DOHH2 (cell line): ENCODE results near the gene POLA2.
"Not testable (repeated sequence)": the region's sequence is repeated elsewhere in the genome, so short reads cannot be mapped to it uniquely, and the experiment has no call there.

ENCODE experiments used
- H3F3A ChIP-seq: fragments of 200-600 bp; sonication (generic), shearing (Covaris generic); 2 replicates; pipeline ENCODE4 v1.6.0; 2016; ENCODE audit warnings: antibody characterized with exemption, mild to moderate bottlenecking; ENCODE audit not compliant: control insufficient read depth, insufficient read depth
- H3K27ac ChIP-seq: fragments of 200-600 bp; sonication (generic); 2 replicates; pipeline ENCODE4 v1.5.1; 2014; ENCODE audit warnings: low read depth, mild to moderate bottlenecking, low read length, moderate library complexity
- H3K27me3 ChIP-seq: fragments of 200-600 bp; sonication (generic); 2 replicates; pipeline ENCODE4 v1.6.1; 2014; ENCODE audit warnings: mild to moderate bottlenecking, low read length, mixed read lengths; ENCODE audit not compliant: control insufficient read depth
- H3K36me3 ChIP-seq: fragments of 200-600 bp; sonication (generic); 2 replicates; pipeline ENCODE4 v1.6.1; 2014; ENCODE audit warnings: mild to moderate bottlenecking, low read length, moderate library complexity, mixed read lengths; ENCODE audit not compliant: control insufficient read depth
- H3K4me1 ChIP-seq: fragments of 200-600 bp; sonication (generic); 2 replicates; pipeline ENCODE4 v1.6.1; 2014; ENCODE audit warnings: mild to moderate bottlenecking, low read length, mixed read lengths; ENCODE audit not compliant: control insufficient read depth
- H3K4me2 ChIP-seq: fragments of 200-600 bp; sonication (generic); 2 replicates; pipeline ENCODE4 v1.6.0; 2014; ENCODE audit warnings: mild to moderate bottlenecking, low read length, moderate library complexity
- H3K4me3 ChIP-seq: fragments of 200-600 bp; sonication (generic); 2 replicates; pipeline ENCODE4 v1.5.1; 2014; ENCODE audit warnings: mild to moderate bottlenecking, low read length, mixed read lengths
- H3K79me2 ChIP-seq: fragments of 200-600 bp; sonication (generic); 2 replicates; pipeline ENCODE4 v1.6.1; 2014; ENCODE audit warnings: mild to moderate bottlenecking, low read length, mixed read lengths; ENCODE audit not compliant: control insufficient read depth
- H3K9me2 ChIP-seq: fragments of 200-600 bp; sonication (generic); replicated peaks from 2 replicates; pipeline ENCODE4 v1.6.1; 2014; ENCODE audit warnings: mild to moderate bottlenecking, low read length, mixed read lengths; ENCODE audit not compliant: control insufficient read depth
- H3K9me3 ChIP-seq: fragments of 200-600 bp; sonication (generic); 2 replicates; pipeline ENCODE4 v1.6.1; 2014; ENCODE audit warnings: antibody characterized with exemption, low read length, mixed read lengths; ENCODE audit not compliant: control insufficient read depth, insufficient read depth
- H4K20me1 ChIP-seq: fragments of 200-600 bp; sonication (generic); 2 replicates; pipeline ENCODE4 v1.6.0; 2014; ENCODE audit warnings: low read depth, mild to moderate bottlenecking, antibody characterized with exemption, low read length, moderate library complexity; ENCODE audit not compliant: control insufficient read depth, insufficient read depth
- EZH2phosphoT487 ChIP-seq: fragments of 200-600 bp; sonication (generic); IDR thresholded peaks from 2 replicates; pipeline ENCODE4 v1.6.1; 2017; ENCODE audit warnings: borderline replicate concordance, mild to moderate bottlenecking, antibody characterized with exemption, low read length, moderate library complexity, mixed read lengths
- TF ChIP-seq, protein P1 (sequence below): fragments of 200-600 bp; sonication (generic); IDR thresholded peaks from one replicate; pipeline ENCODE4 v1.5.1; 2014; ENCODE audit warnings: antibody characterized with exemption, mild to moderate bottlenecking, low read depth, low read length; ENCODE audit not compliant: poor library complexity, severe bottlenecking

POLA2 gene

GRCh38 chr11:65236194-65237059, 25.3 kb upstream of the POLA2 start:
- Histone ChIP-seq H3K9me3 (no peaks in the 10 kb centered on the region), H3K79me2 (no peaks in the 10 kb centered on the region), H3K9me2 (no peaks in the 10 kb centered on the region), H3K36me3 (no peaks in the 10 kb centered on the region), H3K4me2 (no peak overlapping the region), H3F3A (no peaks in the 10 kb centered on the region), H3K4me1 (no peaks in the 10 kb centered on the region), H3K27me3 (no peaks in the 10 kb centered on the region; the same call in 1 of the 2 replicates), H3K27ac (no peak overlapping the region), H3K4me3 (no peak overlapping the region), H4K20me1 (no peaks in the 10 kb centered on the region)
- TF ChIP-seq, protein P1, sequence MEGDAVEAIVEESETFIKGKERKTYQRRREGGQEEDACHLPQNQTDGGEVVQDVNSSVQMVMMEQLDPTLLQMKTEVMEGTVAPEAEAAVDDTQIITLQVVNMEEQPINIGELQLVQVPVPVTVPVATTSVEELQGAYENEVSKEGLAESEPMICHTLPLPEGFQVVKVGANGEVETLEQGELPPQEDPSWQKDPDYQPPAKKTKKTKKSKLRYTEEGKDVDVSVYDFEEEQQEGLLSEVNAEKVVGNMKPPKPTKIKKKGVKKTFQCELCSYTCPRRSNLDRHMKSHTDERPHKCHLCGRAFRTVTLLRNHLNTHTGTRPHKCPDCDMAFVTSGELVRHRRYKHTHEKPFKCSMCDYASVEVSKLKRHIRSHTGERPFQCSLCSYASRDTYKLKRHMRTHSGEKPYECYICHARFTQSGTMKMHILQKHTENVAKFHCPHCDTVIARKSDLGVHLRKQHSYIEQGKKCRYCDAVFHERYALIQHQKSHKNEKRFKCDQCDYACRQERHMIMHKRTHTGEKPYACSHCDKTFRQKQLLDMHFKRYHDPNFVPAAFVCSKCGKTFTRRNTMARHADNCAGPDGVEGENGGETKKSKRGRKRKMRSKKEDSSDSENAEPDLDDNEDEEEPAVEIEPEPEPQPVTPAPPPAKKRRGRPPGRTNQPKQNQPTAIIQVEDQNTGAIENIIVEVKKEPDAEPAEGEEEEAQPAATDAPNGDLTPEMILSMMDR: no peak
- TF ChIP-seq EZH2phosphoT487: no peak

GRCh38 chr11:65238302-65238701, 23.5 kb upstream of the POLA2 start:
- not testable (repeated sequence) for H3K36me3 ChIP-seq, H3K4me1 ChIP-seq
- peaks cover 12% of the 10 kb centered on the region for H3K9me3 ChIP-seq

DNA sequence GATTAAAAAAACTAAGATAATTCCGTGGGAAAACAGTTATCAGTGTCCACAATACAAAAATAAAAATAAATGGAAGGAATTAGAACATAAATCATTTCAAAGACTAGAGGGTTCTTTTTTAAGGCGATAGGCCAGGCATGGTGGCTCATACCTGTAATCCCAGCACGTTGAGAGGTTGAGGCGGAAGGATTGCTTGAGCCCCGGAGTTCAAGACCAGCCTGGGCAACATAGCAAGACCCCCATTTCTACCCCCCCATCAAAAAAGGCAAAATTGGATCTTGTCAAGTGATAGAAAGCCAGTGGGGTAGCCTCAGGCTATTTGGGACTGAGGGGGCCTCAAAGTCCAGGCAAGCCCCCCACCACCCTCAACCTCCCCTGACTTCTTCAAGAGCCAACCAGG, 20.6 kb upstream of the POLA2 start:
- Histone ChIP-seq H3K4me1 (no peaks in the 10 kb centered on the region), H3K27me3 (no peaks in the 10 kb centered on the region; the same call in 1 of the 2 replicates), H3K9me3 (peaks cover 12% of the 10 kb centered on the region), H4K20me1 (no peaks in the 10 kb centered on the region), H3K27ac (no peak overlapping the region), H3K36me3 (no peaks in the 10 kb centered on the region), H3K4me2 (no peak overlapping the region), H3K79me2 (no peaks in the 10 kb centered on the region), H3F3A (no peaks in the 10 kb centered on the region), H3K9me2 (no peaks in the 10 kb centered on the region), H3K4me3 (no peak overlapping the region)
- TF ChIP-seq EZH2phosphoT487: no peak
- TF ChIP-seq, protein P1: no peak

More at GRCh38 chr11:65238302-65238701, 23.5 kb upstream of the POLA2 start:
- not testable (repeated sequence) for H3K9me2 ChIP-seq, H3K79me2 ChIP-seq, H4K20me1 ChIP-seq, H3K4me2 ChIP-seq, H3F3A ChIP-seq, H3K27ac ChIP-seq, H3K4me3 ChIP-seq, H3K27me3 ChIP-seq

DNA sequence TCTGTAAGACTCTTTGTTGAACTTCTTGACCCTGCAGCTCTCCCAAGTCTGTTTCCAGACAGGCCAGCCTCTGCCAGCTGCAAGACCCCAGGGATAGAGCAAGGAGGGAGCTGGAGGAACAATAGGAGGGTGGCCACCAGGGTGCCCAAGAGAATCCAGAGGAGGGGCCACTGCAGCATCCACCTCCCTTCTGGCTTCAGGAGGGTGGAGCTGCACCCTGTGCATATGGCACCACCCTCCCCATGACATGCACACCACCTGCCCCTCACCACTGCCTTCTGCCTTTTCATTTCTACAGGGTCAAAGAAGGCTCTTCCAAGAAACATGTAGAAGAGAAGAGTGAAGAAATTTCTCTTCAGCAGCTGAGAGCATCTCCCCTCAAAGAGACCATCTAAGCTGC, 20.1 kb upstream of the POLA2 start:
- Histone ChIP-seq H3K4me1 (no peaks in the 10 kb centered on the region), H3K4me2 (no peak overlapping the region), H3K9me2 (no peaks in the 10 kb centered on the region), H4K20me1 (no peaks in the 10 kb centered on the region), H3K27ac (no peak overlapping the region), H3K9me3 (peaks cover 12% of the 10 kb centered on the region), H3K36me3 (no peaks in the 10 kb centered on the region), H3K27me3 (no peaks in the 10 kb centered on the region), H3K4me3 (no peak overlapping the region), H3K79me2 (no peaks in the 10 kb centered on the region), H3F3A (no peaks in the 10 kb centered on the region)
- no peak for TF ChIP-seq EZH2phosphoT487
- TF ChIP-seq, protein P1: no peak
